GM23338 (cell line): Measurements from ENCODE around the gene CCN5. TPM values are rescaled to one million over a fixed set of nuclear protein-coding genes. Genes with fewer than 3 reads are reported as not detected.

ENCODE experiments used
- ATAC-seq: fragments of 200-7000 bp; cut with Tn5 transposase; 3 replicates; pipeline ENCODE4 v1.9.1; 2020
- DNase-seq: peaks from one replicate; pipeline ENCODE4 v3.0.0-alpha.2; 2015; ENCODE audit warnings: low spot score
- H2AFZ ChIP-seq: fragments of 200-600 bp; sonication (generic); 2 replicates; pipeline ENCODE4 v1.8.0; 2016; ENCODE audit warnings: antibody characterized with exemption, mild to moderate bottlenecking, moderate library complexity
- H3F3A ChIP-seq: fragments of 200-600 bp; sonication (generic); replicated peaks from 2 replicates; pipeline ENCODE4 v1.8.0; 2017; ENCODE audit warnings: antibody characterized with exemption, mixed run types, low read depth
- H3K27ac ChIP-seq: fragments of 200-600 bp; sonication (generic); 2 replicates; pipeline ENCODE4 v1.6.1; 2016; ENCODE audit warnings: low read depth
- H3K27me3 ChIP-seq: fragments of 200-600 bp; sonication (generic); 2 replicates; pipeline ENCODE4 v1.8.0; 2016; ENCODE audit warnings: mild to moderate bottlenecking, mixed run types, moderate library complexity; ENCODE audit not compliant: insufficient read depth
- H3K36me3 ChIP-seq: fragments of 200-600 bp; sonication (generic); 2 replicates; pipeline ENCODE4 v1.8.0; 2016; ENCODE audit warnings: mild to moderate bottlenecking; ENCODE audit not compliant: insufficient read depth
- H3K4me1 ChIP-seq: fragments of 200-600 bp; sonication (generic); 2 replicates; pipeline ENCODE4 v1.8.0; 2016; ENCODE audit warnings: mild to moderate bottlenecking, moderate library complexity; ENCODE audit not compliant: insufficient read depth
- H3K4me2 ChIP-seq: fragments of 200-600 bp; sonication (generic); 2 replicates; pipeline ENCODE4 v1.7.1; 2017; ENCODE audit warnings: mixed run types
- H3K4me3 ChIP-seq: fragments of 200-600 bp; sonication (generic); 2 replicates; pipeline ENCODE4 v1.6.1; 2016; ENCODE audit warnings: mixed run types
- H3K79me2 ChIP-seq: fragments of 200-600 bp; sonication (generic); replicated peaks from 2 replicates; pipeline ENCODE4 v1.8.0; 2017; ENCODE audit warnings: mild to moderate bottlenecking; ENCODE audit not compliant: insufficient read depth
- H3K9me2 ChIP-seq: fragments of 200-600 bp; sonication (generic); 2 replicates; pipeline ENCODE4 v1.8.0; 2017; ENCODE audit not compliant: insufficient read depth
- H4K20me1 ChIP-seq: fragments of 200-600 bp; sonication (generic); replicated peaks from 2 replicates; pipeline ENCODE4 v1.8.0; 2017; ENCODE audit warnings: mild to moderate bottlenecking; ENCODE audit not compliant: insufficient read depth
- H3K27ac Mint-ChIP-seq: 2 replicates; pipeline ENCODE4 v1.8.0; 2020; ENCODE audit warnings: inconsistent platforms, mild to moderate bottlenecking, moderate library complexity, mixed read lengths
- H3K27me3 Mint-ChIP-seq: 3 replicates; pipeline ENCODE4 v1.8.0; 2022; ENCODE audit warnings: low read depth, mild to moderate bottlenecking, moderate library complexity, mixed read lengths, inconsistent platforms; ENCODE audit not compliant: insufficient read depth, poor library complexity
- H3K36me3 Mint-ChIP-seq: 3 replicates; pipeline ENCODE4 v1.8.0; 2021; ENCODE audit warnings: low read depth, mild to moderate bottlenecking, inconsistent platforms, moderate library complexity, mixed read lengths
- H3K4me1 Mint-ChIP-seq: 3 replicates; pipeline ENCODE4 v1.8.0; 2020; ENCODE audit warnings: mild to moderate bottlenecking, inconsistent platforms, mixed read lengths
- H3K4me3 Mint-ChIP-seq: 3 replicates; pipeline ENCODE4 v1.8.0; 2021; ENCODE audit warnings: moderate library complexity, mild to moderate bottlenecking, inconsistent platforms, mixed read lengths
- H3K9me3 Mint-ChIP-seq: 3 replicates; pipeline ENCODE4 v1.8.0; 2020; ENCODE audit warnings: moderate library complexity, mild to moderate bottlenecking, inconsistent platforms, mixed read lengths
- EZH2 ChIP-seq: fragments of 200-600 bp; sonication (generic); IDR thresholded peaks from one replicate; pipeline ENCODE4 v1.8.0; 2017; ENCODE audit warnings: antibody characterized with exemption, mild to moderate bottlenecking, low read depth; ENCODE audit not compliant: unreplicated experiment
- POLR2AphosphoS5 ChIP-seq: IDR thresholded peaks from 2 replicates; pipeline ENCODE4 v1.6.1; 2016; ENCODE audit warnings: antibody characterized with exemption, low read depth
- polyA plus RNA-seq: library from polyadenylated mRNA; unstranded; fragments of >200 nt; fragmentation: Nextera tagmentation; extraction: Ambion mirVana; gene quantifications from 2 replicates; pipeline ENCODE4 v1.2.1, GENCODE V29; 2016
- total RNA-seq: library from RNA; depleted of rRNA; stranded (reverse); fragments of >200 nt; shearing (Covaris generic); gene quantifications from 2 replicates; pipeline ENCODE4 v1.2.3, GENCODE V29; 2014
- TF ChIP-seq, protein P1 (sequence below), 2 experiments: fragments of 200-600 bp in 1 of 2; sonication (generic) in 1 of 2; conservative IDR thresholded peaks; 2 replicates each; pipeline versions ENCODE4 v1.5.1 to v1.6.1; 2016 to 2017; ENCODE audit warnings: antibody characterized with exemption in 2 of 2, low read depth in 2 of 2, mild to moderate bottlenecking in 2 of 2, moderate library complexity in 1 of 2

Gene CCN5
- total and polyA plus RNA-seq, 2 experiments from 2014 or later: not detected

DNA sequence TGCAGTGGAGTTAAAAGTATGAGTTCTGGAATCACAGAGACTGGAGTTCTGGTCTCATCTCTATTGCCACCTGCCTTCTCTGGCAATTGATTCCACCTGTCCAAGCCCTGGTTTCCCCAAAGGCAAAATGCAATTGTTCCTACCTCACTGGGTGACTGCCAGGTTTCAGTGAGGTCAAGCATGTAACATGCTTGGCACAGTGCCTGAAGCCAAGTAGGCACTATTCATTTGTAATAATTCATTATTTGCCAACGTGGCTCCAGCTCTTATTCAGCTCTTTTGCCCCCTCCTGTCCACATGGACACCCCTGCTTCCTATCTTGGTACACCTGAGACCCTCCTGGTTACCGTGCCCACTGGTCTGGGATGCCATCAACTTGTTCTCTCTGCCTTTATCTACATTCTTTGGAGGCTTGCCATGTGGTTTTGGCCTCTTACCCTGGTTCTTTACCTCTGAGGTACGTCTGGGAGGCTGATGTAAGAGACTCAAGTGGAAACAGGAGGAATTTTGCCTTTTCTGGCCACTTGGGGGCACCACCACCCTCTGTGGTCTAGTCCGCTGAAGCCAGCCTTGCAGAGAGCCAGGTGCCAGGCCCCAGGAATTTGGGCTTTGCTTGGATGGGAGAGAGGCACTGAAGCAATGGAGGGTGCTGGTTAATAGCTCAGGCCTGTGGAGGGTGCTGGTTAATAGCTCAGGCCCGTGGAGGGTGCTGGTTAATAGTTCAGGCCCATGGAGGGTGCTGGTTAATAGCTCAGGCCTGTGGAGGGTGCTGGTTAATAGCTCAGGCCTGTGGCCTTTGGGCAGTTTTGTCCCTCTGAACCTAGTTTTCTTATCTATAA lies 32.2 kb downstream of the CCN5 start:
- TF ChIP-seq, protein P1, sequence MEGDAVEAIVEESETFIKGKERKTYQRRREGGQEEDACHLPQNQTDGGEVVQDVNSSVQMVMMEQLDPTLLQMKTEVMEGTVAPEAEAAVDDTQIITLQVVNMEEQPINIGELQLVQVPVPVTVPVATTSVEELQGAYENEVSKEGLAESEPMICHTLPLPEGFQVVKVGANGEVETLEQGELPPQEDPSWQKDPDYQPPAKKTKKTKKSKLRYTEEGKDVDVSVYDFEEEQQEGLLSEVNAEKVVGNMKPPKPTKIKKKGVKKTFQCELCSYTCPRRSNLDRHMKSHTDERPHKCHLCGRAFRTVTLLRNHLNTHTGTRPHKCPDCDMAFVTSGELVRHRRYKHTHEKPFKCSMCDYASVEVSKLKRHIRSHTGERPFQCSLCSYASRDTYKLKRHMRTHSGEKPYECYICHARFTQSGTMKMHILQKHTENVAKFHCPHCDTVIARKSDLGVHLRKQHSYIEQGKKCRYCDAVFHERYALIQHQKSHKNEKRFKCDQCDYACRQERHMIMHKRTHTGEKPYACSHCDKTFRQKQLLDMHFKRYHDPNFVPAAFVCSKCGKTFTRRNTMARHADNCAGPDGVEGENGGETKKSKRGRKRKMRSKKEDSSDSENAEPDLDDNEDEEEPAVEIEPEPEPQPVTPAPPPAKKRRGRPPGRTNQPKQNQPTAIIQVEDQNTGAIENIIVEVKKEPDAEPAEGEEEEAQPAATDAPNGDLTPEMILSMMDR (conservative IDR thresholded peaks at IDR 0.05; ENCODE audit: low read depth in 2 of 2): peak; percentile 81 to 86
- no peak for TF ChIP-seq POLR2AphosphoS5
- no peaks in the 10 kb centered on the region for H3K9me3 Mint-ChIP-seq
- Histone ChIP-seq H4K20me1 (no peaks in the 10 kb centered on the region), H3K27ac (no peak overlapping the region), H3K79me2 (no peaks in the 10 kb centered on the region), H3K9me2 (no peaks in the 10 kb centered on the region), H3K4me3 (no peak overlapping the region), H3K36me3 (no peaks in the 10 kb centered on the region), H2AFZ (no peak overlapping the region), H3F3A (peaks cover 22% of the 10 kb centered on the region), H3K4me2 (peak overlapping the region; percentile 96), H3K27me3 (peaks cover 25% of the 10 kb centered on the region), H3K4me1 (peaks cover 12% of the 10 kb centered on the region)
- H3K27ac Mint-ChIP-seq: peak overlapping the region; percentile 96
- peak; percentile 70 for ATAC-seq
- peaks cover 20% of the 10 kb centered on the region for H3K4me1 Mint-ChIP-seq
- no peaks in the 10 kb centered on the region for H3K36me3 Mint-ChIP-seq
- H3K27me3 Mint-ChIP-seq: peaks cover 38% of the 10 kb centered on the region
- peak; percentile 97 for DNase-seq
- peak overlapping the region; percentile 76 for H3K4me3 Mint-ChIP-seq

DNA sequence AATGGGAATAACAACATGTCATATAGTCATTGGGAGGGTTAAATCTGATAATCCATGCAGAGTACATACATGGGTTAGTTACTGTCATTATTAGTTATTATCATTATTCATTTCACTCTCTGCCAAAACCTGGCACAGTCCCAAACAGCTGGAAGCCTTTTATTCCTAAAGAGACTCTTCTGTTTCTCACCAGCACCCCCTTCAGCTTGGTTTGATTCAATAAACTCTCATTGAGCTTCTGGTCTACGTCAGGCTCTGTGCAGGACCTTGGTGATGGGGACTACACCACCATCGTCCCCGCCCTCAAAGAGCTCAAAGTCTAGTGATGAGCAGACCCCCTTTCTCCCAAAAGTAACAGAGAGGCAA lies 32.8 kb downstream of the CCN5 start:
- no peak overlapping the region for H3K27ac Mint-ChIP-seq
- DNase-seq (no peak), ATAC-seq (no peak)
- Histone ChIP-seq H3K27ac (no peak overlapping the region), H3K36me3 (no peaks in the 10 kb centered on the region), H2AFZ (no peak overlapping the region), H3K4me2 (no peak overlapping the region), H3K4me3 (no peak overlapping the region), H3F3A (peaks cover 22% of the 10 kb centered on the region), H3K79me2 (no peaks in the 10 kb centered on the region), H4K20me1 (no peaks in the 10 kb centered on the region), H3K9me2 (no peaks in the 10 kb centered on the region), H3K27me3 (peaks cover 25% of the 10 kb centered on the region), H3K4me1 (peaks cover 15% of the 10 kb centered on the region)
- no peak for TF ChIP-seq EZH2
- TF ChIP-seq, protein P1 (conservative IDR thresholded peaks at IDR 0.05; ENCODE audit: low read depth in 2 of 2): 0 out of 4 replicates have a peak, but pooled peaks of 1 of the 2 experiments have one; percentile 5
- no peaks in the 10 kb centered on the region for H3K36me3 Mint-ChIP-seq
- no peaks in the 10 kb centered on the region for H3K9me3 Mint-ChIP-seq
- no peak overlapping the region for H3K4me3 Mint-ChIP-seq
- peaks cover 36% of the 10 kb centered on the region for H3K27me3 Mint-ChIP-seq
- H3K4me1 Mint-ChIP-seq: peaks cover 21% of the 10 kb centered on the region
